Activated naive CD8-positive, alpha-beta T cell treated with anti-CD3 and anti-CD28 coated beads, Interleukin-2, amount 10 ng/mL, durations not matched to agents 7 days and 5 days (primary cell): ENCODE results near the gene MUC20. TPM values are rescaled to one million over a fixed set of nuclear protein-coding genes. Genes with fewer than 3 reads are reported as not detected.
"Not testable (repeated sequence)": the region's sequence is repeated elsewhere in the genome, so short reads cannot be mapped to it uniquely, and the experiment has no call there.

ENCODE experiments used
- ATAC-seq: fragments of 150-1000 bp; cut with Tn5 transposase; one replicate; pipeline ENCODE4 v1.10.0; 2021; ENCODE audit warnings: low read depth, moderate library complexity
- POLR2A ChIA-PET: fragments of 350-600 bp; sonication (Branson Sonifier 250); formaldehyde crosslinking; loops from one replicate; lab custom pipeline; 2021; ENCODE audit warnings: antibody characterized with exemption; lab: Charles Lee
- DNase-seq: peaks from one replicate; pipeline ENCODE4 v3.0.0; 2021
- H3K27ac Mint-ChIP-seq: one replicate; pipeline ENCODE4 v1.8.0; 2022; ENCODE audit warnings: mild to moderate bottlenecking, mixed read lengths
- H3K27me3 Mint-ChIP-seq: one replicate; pipeline ENCODE4 v1.8.0; 2022; ENCODE audit warnings: mild to moderate bottlenecking, moderate library complexity, mixed read lengths
- H3K36me3 Mint-ChIP-seq: one replicate; pipeline ENCODE4 v1.8.0; 2021; ENCODE audit warnings: mild to moderate bottlenecking, mixed read lengths
- H3K4me1 Mint-ChIP-seq: one replicate; pipeline ENCODE4 v1.8.0; 2021; ENCODE audit warnings: mixed read lengths
- H3K4me3 Mint-ChIP-seq: one replicate; pipeline ENCODE4 v1.8.0; 2022; ENCODE audit warnings: mild to moderate bottlenecking, moderate library complexity, mixed read lengths
- H3K9me3 Mint-ChIP-seq: one replicate; pipeline ENCODE4 v1.8.0; 2021; ENCODE audit warnings: mixed read lengths
- total RNA-seq, 2 experiments: library from RNA; stranded (reverse); gene quantifications; one replicate each; pipeline ENCODE4 v1.2.3, GENCODE V29; 2021

Gene MUC20
- total RNA-seq, 2 experiments from 2014 or later = 3.0 to 3.1 TPM

DNA sequence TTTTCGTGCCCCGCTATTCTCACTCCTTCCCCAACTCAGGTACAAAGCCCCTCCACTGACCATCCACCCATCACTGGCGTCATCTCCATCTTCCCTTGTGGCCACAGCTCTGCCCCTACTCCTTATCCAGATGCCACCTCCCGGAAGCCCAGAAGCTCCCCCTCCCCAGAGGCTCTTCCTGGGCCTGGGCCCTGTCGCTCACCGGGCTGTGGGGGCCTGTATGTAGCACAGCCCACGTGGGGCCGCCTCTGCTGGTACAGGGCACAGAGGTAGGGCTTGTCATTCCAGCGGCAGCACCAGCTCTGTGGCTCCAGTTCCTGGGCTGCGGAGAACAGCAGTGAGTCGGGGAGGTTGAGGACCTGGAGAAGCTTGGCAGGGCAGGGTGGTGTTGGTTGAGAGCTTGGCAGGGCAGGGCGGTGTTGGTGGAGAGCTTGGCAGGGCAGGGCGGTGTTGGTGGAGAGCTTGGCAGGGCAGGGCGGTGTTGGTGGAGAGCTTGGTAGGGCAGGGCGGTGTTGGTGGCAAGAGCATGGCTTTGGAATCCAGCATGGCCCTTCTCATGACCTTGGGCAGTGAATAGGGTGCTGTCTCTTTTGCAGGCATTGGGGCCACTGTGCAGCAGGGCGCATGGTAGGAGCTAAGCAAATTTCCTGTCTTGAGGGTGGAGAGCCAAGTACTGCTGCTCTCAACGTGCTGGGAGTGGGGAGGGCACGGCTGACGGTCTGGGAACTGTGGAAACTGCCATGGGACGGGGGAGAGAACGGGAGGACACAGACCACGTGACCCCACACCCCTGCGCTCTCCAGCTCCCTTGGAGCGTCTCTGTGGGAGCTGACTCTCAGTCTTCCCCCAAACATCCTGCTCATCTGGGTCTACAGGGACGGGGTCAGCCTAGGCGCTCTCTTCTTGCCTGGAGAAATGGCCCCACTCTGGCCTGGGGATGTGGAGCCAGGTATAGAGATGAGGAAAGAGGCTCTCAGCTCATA is 43.4 kb downstream of the MUC20 start:
- POLR2A ChIA-PET = no interaction called here
- Mint-ChIP-seq H3K27ac (peak overlapping the region; percentile 64), H3K4me1 (no peaks in the 10 kb centered on the region), H3K27me3 (peaks cover 25% of the 10 kb centered on the region), H3K36me3 (no peaks in the 10 kb centered on the region), H3K4me3 (no peak overlapping the region), H3K9me3 (no peaks in the 10 kb centered on the region)
- DNase-seq (no peak), ATAC-seq (no peak)

DNA sequence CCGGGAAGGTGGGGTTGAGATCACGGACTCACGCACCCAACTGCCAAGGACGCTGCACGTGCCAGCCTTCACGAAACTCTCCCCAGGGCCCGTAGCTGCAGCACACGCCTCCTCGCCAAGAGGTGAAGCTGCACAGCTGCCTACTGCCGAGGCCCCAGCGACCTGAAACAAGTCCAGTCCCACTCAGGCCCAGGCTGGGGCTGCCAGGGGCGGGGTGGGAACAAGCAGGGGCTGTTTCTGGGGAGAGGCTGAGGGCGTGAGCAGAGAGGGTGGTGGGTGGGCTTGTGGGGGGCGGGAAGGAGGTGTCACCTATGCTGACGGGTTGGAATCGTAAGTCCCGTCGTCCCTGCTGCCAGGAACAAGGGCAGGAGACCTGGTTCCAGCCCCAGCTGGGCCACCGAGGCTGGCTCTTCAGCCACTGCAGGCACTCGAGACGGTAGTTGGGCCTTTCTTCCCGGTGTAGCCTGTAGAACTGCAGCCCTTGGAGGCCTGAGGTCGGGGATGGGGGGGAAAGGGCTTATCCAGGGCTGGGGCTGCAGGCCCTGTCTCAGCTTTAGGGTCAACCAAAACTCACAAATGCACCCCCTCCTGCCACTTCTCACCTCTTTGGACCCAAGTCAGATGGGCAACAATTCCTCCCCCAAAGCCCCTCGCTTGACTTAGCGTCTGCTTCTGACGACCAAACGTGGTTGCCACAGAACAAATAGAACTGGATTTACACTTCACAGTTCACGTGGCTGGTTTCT is 44.4 kb downstream of the MUC20 start:
- POLR2A ChIA-PET = no interaction called here
- no peak for ATAC-seq
- H3K9me3 Mint-ChIP-seq = no peaks in the 10 kb centered on the region

DNA sequence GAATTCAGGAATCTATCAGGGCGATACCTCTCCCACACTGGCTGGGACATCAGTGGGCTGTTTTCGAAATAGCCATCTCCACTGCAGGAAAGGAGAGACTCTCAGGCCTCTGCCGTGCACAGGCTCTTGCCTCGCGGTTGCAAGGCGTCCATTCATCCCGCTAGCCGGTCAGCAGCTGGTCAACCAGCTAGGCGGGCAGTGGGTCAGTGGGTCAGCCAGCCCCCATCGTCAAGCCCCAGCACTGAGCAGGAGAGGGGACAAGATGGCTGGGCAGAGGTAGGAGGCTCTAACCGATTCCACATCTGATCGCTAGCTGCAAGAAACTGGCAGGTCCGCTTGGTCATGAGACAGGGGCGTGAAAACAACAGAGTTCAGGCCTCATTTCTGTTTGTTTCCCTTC is 45.9 kb downstream of the MUC20 start:
- Mint-ChIP-seq H3K9me3 (no peaks in the 10 kb centered on the region), H3K36me3 (no peaks in the 10 kb centered on the region), H3K4me3 (no peak overlapping the region), H3K27me3 (peaks cover 6% of the 10 kb centered on the region), H3K4me1 (peaks cover 2% of the 10 kb centered on the region), H3K27ac (no peak overlapping the region)
- ATAC-seq (no peak), DNase-seq (peak; percentile 17)
- POLR2A ChIA-PET = no interaction called here

More for the DNA sequence above, 44.4 kb downstream of the MUC20 start:
- Mint-ChIP-seq H3K27me3 (peaks cover 21% of the 10 kb centered on the region), H3K4me1 (no peaks in the 10 kb centered on the region), H3K36me3 (no peaks in the 10 kb centered on the region), H3K4me3 (no peak overlapping the region), H3K27ac (no peak overlapping the region)
- peak; percentile 16 for DNase-seq

DNA sequence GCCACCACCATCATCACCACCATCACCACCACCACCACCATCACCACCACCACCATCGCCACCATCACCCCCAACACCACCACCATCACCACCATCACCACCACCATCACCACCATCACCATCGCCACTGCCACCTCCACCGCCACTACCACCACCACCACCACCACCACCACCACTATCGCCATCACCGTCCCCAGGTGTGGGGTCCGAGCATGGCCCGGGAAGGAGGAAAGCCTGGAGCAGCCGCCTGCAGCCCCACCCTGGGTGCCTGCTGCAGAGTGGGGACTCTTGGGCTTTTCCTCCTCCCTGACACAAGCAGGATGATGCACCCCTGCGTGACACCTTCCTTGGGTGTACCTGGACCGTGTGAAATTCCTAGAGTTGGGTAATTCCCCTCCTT is 47.0 kb downstream of the MUC20 start:
- Mint-ChIP-seq H3K4me1 (peaks cover 2% of the 10 kb centered on the region), H3K36me3 (no peaks in the 10 kb centered on the region), H3K27me3 (peaks cover 6% of the 10 kb centered on the region), H3K4me3 (no peak overlapping the region), H3K9me3 (no peaks in the 10 kb centered on the region), H3K27ac (no peak overlapping the region)
- peak; percentile 14 for DNase-seq
- no peak for ATAC-seq
- POLR2A ChIA-PET = no interaction called here

DNA sequence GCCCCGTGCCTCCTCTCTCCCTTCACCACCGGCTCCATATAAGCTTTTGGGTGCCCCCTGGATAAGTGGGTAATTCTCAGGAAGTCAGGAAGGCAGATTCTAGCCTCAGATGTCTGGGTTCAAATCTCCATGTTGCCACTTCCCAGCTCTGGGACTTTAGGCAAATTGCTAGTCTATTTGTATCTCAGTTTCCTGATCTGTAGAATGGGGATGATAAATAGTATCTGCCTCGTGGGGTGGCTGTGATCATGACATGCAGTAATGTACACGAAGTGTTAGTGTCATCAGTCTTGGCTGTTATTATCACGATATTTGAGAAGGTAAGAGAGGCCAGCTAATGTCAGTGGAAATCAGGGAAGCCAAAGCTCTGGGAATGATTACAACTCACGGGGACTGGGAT is 47.6 kb downstream of the MUC20 start:
- H3K36me3 Mint-ChIP-seq = no peaks in the 10 kb centered on the region
- H3K4me3 Mint-ChIP-seq = no peak overlapping the region
- DNase-seq (peak; percentile 6), ATAC-seq (no peak)
- POLR2A ChIA-PET = no interaction called here
- no peak overlapping the region for H3K27ac Mint-ChIP-seq
- peaks cover 6% of the 10 kb centered on the region for H3K27me3 Mint-ChIP-seq
- no peaks in the 10 kb centered on the region for H3K9me3 Mint-ChIP-seq
- H3K4me1 Mint-ChIP-seq = peaks cover 2% of the 10 kb centered on the region

- H3K4me1 Mint-ChIP-seq = peaks cover 2% of the 10 kb centered on the region
- no peak overlapping the region for H3K4me3 Mint-ChIP-seq
- DNase-seq = peak; percentile 21
- peaks cover 5% of the 10 kb centered on the region for H3K27me3 Mint-ChIP-seq
- no peak overlapping the region for H3K27ac Mint-ChIP-seq
- ATAC-seq = no peak
- no peaks in the 10 kb centered on the region for H3K9me3 Mint-ChIP-seq
- H3K36me3 Mint-ChIP-seq = no peaks in the 10 kb centered on the region
- POLR2A ChIA-PET = no interaction called here
Observed at GRCh38 chr3:195768831-195769303, 48.1 kb downstream of the MUC20 start.

GRCh38 chr3:195769551-195769950 is 48.8 kb downstream of the MUC20 start:
- Mint-ChIP-seq H3K27ac (no peak overlapping the region), H3K9me3 (no peaks in the 10 kb centered on the region), H3K36me3 (no peaks in the 10 kb centered on the region), H3K4me1 (peaks cover 2% of the 10 kb centered on the region), H3K4me3 (no peak overlapping the region), H3K27me3 (peaks cover 2% of the 10 kb centered on the region)
- POLR2A ChIA-PET = no interaction called here
- ATAC-seq = no peak
- DNase-seq = peak; percentile 21

DNA sequence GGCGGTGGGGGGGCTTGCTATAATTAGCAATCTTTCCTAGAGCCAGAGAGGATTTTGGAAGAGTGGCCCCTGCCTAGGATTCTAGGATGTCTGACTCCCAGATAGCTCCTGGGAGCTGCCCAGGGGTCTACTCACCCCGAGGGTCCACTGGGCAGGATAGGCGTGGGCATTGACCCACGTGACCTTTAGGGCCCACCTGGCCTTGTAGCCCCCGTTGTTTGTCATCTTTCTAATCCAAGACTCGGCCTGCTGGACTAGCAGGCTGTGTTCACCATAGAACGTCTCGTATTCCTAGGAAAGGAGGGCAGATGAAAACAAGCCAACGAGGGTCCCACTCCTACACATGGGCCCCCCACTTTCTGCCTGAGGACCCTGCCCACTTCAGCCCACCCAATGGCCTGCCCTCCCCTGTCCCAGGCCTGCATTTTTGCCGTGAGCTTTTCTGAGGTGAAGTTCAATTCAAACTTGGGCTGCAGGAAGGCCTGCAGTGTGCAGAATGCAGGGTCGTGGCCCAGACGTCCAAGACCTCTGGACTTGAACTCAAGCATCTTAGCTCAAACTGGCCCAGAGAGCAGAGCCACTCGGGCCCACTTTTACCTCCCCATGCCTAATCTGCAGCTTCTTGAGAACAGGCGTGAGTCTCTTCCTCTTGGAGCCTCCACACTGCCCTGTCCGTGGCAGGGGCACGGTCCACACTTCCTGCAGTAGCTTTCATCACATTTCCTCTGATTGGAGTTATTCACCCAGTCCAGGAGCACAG is 49.5 kb downstream of the MUC20 start:
- peak; percentile 47 for DNase-seq
- no peak overlapping the region for H3K4me3 Mint-ChIP-seq
- no peaks in the 10 kb centered on the region for H3K27me3 Mint-ChIP-seq
- no peak overlapping the region for H3K27ac Mint-ChIP-seq
- H3K36me3 Mint-ChIP-seq = no peaks in the 10 kb centered on the region
- peaks cover 2% of the 10 kb centered on the region for H3K4me1 Mint-ChIP-seq
- POLR2A ChIA-PET = no interaction called here
- no peaks in the 10 kb centered on the region for H3K9me3 Mint-ChIP-seq
- peak; percentile 48 for ATAC-seq

DNA sequence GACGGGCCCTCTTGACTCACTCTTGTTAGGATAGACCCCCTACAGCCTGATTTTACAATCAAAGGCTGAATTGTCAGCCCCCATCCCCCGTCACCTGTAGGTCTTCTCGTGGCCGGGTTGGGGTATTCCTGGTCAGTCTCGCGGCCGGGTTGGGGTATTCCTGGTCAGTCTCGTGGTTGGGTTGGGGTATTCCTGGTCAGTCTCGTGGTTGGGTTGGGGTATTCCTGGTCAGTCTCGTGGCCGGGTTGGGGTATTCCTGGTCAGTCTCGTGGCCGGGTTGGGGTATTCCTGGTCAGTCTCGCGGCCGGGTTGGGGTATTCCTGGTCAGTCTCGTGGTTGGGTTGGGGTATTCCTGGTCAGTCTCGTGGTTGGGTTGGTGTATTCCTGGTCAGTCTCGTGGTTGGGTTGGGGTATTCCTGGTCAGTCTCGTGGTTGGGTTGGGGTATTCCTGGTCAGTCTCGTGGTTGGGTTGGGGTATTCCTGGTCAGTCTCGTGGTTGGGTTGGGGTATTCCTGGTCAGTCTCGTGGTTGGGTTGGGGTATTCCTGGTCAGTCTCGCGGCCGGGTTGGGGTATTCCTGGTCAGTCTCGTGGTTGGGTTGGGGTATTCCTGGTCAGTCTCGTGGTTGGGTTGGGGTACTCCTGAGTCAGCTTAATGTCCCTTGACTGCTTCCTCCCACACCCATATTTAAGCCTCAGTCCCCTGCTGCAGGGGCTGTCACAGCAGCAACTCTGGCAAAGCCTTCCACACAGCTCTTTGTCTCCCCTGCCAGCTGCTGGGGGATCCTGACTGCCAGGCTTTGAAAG is 50.3 kb downstream of the MUC20 start:
- Mint-ChIP-seq H3K27ac (peak overlapping the region; percentile 72), H3K4me3 (peak overlapping the region; percentile 30)
- H3K9me3 Mint-ChIP-seq, H3K4me1 Mint-ChIP-seq, POLR2A ChIA-PET, H3K27me3 Mint-ChIP-seq, H3K36me3 Mint-ChIP-seq: not testable (repeated sequence)
- DNase-seq (peak; percentile 33), ATAC-seq (peak; percentile 23)

DNA sequence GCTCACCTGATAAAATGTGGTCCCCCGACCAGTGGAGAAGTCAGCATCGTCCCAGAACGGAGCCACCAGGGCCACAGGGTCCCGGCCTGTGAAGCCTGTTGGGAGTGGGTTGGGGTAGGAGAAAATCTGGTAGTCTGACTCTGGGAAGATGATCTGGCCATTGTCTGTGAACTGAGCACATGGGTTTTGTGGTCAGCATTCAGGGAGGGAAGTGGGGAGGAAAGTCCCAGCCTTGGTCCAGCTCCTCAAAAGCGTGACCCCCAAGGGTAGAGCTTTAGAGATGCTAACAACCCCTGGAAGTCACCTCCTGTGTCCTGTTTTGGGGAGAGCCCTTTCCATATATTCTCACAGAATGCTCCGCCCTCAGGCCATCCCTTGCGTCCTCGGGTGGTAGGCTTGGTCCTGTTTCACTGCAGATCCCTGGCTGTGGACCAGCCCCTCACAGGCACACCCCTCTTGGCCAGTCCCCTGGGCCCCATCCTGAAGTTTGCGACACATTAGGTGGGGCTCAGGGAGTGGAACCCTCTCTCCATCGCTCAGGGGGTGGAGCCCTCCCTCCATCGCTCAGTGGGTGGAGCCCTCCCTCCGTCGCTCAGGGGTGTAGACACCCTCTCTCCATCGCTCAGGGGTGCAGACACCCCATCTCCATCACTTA is 51.0 kb downstream of the MUC20 start:
- Mint-ChIP-seq H3K27me3 (no peaks in the 10 kb centered on the region), H3K4me3 (no peak overlapping the region), H3K9me3 (no peaks in the 10 kb centered on the region), H3K27ac (peak overlapping the region; percentile 72), H3K4me1 (peaks cover 2% of the 10 kb centered on the region), H3K36me3 (no peaks in the 10 kb centered on the region)
- DNase-seq (peak; percentile 31), ATAC-seq (peak; percentile 11)
- POLR2A ChIA-PET = no interaction called here

DNA sequence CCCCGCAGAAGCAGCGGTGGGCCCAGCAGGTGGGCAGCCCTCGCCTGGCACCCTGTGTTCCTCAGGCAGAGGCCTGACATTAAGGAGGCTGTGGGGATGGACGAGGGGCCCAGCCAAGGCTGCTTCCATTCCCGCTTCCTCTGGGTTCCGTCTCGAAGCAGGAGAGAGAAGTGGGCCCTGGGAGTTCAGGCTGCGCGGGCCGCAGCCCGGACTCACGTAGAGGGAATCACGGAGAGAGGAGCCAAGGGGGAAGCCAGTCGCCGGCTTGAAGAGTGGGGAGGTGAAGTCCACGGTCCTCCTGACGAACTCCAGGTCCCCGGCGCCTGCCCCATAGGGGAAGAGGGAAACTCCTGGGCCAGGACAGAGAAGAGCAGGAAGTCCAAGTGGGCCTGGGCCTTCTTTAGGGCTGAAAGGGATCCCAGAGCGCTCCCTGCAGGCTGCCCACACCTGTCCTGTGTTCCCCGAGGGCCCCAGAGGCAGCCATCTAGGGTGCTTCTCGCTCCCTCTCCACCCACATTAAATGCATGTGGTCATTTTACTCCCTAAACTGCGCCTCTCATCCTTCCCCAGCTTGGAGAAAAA is 53.3 kb downstream of the MUC20 start:
- Mint-ChIP-seq H3K27me3 (no peaks in the 10 kb centered on the region), H3K36me3 (no peaks in the 10 kb centered on the region), H3K27ac (no peak overlapping the region), H3K4me3 (no peak overlapping the region), H3K9me3 (peaks cover 9% of the 10 kb centered on the region), H3K4me1 (peaks cover 4% of the 10 kb centered on the region)
- DNase-seq (no peak), ATAC-seq (no peak)
- POLR2A ChIA-PET = no interaction called here

- peaks cover 4% of the 10 kb centered on the region for H3K4me1 Mint-ChIP-seq
Observed at GRCh38 chr3:195774917-195775316, 54.1 kb downstream of the MUC20 start.

More at GRCh38 chr3:195774917-195775316, 54.1 kb downstream of the MUC20 start:
- POLR2A ChIA-PET = no interaction called here
- H3K27ac Mint-ChIP-seq = no peak overlapping the region
- no peak for ATAC-seq
- DNase-seq = peak; percentile 22
- peaks cover 12% of the 10 kb centered on the region for H3K9me3 Mint-ChIP-seq
- H3K27me3 Mint-ChIP-seq = no peaks in the 10 kb centered on the region
- no peaks in the 10 kb centered on the region for H3K36me3 Mint-ChIP-seq
- no peak overlapping the region for H3K4me3 Mint-ChIP-seq
